HCT116 (cell line): ENCODE data around the gene HNF1B.

Source experiments
- CTCF ChIP-seq, 3 experiments: fragments of 200-600 bp in 1 of 3; sonication (generic) in 1 of 3; IDR thresholded peaks in 2 of 3; conservative IDR thresholded peaks in 1 of 3; 2 replicates each; pipeline ENCODE4 v1.5.1; 2012 to 2017; ENCODE audit warnings: low read depth in 2 of 3, low read length in 2 of 3, antibody characterized with exemption in 1 of 3, borderline replicate concordance in 1 of 3, control low read depth in 1 of 3, mild to moderate bottlenecking in 1 of 3, mixed read lengths in 1 of 3, mixed run types in 1 of 3, moderate library complexity in 1 of 3; ENCODE audit not compliant: insufficient read depth in 1 of 3
- EZH2 ChIP-seq: fragments of 200-600 bp; sonication (generic); IDR thresholded peaks from 2 replicates; pipeline ENCODE4 v1.6.1; 2017; ENCODE audit warnings: antibody characterized with exemption, mixed run types
- JUND ChIP-seq: IDR thresholded peaks from 2 replicates; pipeline ENCODE4 v1.6.1; 2012
- MAX ChIP-seq: IDR thresholded peaks from 2 replicates; pipeline ENCODE4 v1.6.1; 2012
- POLR2A ChIP-seq: IDR thresholded peaks from 2 replicates; pipeline ENCODE4 v1.7.0; 2011; ENCODE audit warnings: borderline replicate concordance; ENCODE audit not compliant: insufficient read depth, insufficient read length; ENCODE audit errors: extremely low read depth
- SRF ChIP-seq: IDR thresholded peaks from 2 replicates; pipeline ENCODE4 v1.6.1; 2012; ENCODE audit warnings: low read depth
- ZNF274 ChIP-seq: fragments of 200-500 bp; sonication (Bioruptor generic); IDR thresholded peaks from 2 replicates; pipeline ENCODE4 v1.6.1; 2014; ENCODE audit warnings: mild to moderate bottlenecking, low read depth, low read length, inconsistent platforms

- no peak for TF ChIP-seq EZH2
- TF ChIP-seq CTCF (IDR thresholded peaks at IDR 0.05 in 2 of 3, conservative IDR thresholded peaks at IDR 0.05 in 1 of 3; ENCODE audit: borderline replicate concordance in 1 of 3, insufficient read depth in 1 of 3, low read depth in 2 of 3, low read length in 2 of 3) = no peak
- no peak for TF ChIP-seq JUND
- TF ChIP-seq MAX = no peak
- no peak for TF ChIP-seq POLR2A
- TF ChIP-seq SRF = no peak
- TF ChIP-seq ZNF274 = no peak
Measured at GRCh38 chr17:37761961-37762360, 17.1 kb upstream of the HNF1B start.
